Activated T-cell treated with anti-CD3 and anti-CD28 coated beads for 48 hours (primary cell): Measurements from ENCODE around the gene NKAIN2.
"Not testable (repeated sequence)": the region's sequence is repeated elsewhere in the genome, so short reads cannot be mapped to it uniquely, and the experiment has no call there.

Experiments
- DNase-seq: peaks from one replicate; pipeline ENCODE4 v3.0.0-alpha.2; 2020; ENCODE audit warnings: low read depth

NKAIN2 gene

DNA sequence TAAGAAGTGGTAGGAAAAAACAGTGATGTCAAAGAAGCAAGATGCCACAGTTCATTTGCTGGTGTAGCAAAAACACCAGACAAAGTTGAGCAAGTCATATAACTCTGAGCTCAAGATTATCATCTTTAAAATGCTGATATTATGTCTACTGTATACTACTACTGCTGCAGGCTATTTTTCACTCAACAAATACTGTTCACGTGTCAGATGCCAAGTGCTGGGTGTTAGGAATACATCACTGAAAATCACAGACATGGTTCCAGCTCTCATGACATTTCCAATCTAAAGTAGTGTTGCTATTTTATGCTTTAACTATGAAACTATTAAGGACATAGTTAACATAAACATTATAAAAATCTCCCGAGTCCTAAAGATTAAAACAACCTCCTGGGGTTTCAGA lies 163.0 kb downstream of the NKAIN2 start:
- no peak for DNase-seq

DNA sequence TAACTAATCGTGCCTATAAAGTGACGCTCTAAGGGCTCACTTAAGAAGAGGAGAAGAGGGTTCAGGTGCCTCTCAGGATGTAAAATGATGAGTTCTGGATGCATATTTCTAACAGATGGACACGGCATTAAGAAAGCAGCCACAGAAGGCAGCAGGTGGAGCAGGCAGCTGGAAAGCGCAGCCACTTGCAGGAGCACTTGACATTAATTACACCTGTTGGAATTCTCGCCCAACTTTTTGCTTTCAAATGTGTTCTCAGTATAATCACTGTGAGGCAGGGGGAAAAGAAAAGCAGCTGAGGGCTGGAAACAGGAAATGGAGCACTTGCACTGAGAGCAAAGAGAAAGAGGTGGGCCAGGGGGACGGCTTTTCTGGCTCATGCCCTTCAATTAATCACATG lies 164.2 kb downstream of the NKAIN2 start:
- no peak for DNase-seq

DNA sequence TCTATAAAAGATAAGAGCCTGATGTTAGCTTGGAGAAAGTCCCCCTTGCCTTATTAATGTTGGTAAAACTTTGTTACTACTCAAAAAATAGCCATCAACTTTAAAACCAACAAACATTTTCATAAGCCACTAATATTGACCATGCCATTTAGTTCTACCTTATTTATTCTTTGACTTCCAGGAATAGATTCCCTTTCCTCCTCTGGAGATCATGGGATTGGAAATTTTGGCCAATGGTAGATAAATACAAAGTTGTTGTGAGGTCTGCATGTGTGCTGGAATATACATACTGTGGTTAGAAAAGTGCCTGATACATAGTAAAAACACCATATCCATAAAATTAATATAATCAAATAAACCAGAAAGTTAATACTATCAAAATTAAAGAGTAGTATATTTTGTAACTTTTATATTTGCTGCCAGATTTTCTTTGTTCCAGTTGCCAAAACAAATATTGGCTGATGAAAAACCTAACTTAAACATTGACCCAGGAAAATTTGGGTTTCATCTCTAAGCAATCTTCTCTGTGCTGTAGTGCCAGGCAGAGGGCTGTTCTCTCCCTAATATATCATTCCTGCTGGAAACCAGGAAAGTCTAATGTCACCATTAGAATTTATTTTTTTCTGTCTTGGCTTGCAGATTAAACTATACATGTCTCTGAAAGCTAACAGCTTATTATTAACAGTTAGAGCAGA lies 169.1 kb downstream of the NKAIN2 start:
- no peak for DNase-seq

DNA sequence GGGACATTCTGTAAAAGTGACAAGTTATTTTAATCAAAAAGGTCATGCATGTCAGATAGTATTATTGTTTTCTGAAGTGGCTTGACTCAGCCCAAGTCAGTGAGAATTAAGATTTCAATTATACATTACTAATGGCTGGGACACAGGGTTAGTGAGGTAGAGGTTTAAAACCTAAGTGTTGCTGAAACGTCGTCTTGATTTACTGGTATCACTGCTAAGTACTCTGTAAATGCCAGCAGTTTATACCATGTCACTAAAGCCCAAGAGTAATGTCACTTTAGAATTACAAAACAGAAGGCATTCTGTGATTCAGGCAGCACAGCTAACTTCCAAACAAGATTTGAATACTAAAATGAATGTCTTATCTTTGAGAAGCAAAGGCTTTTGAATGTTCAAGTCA lies 176.6 kb downstream of the NKAIN2 start:
- no peak for DNase-seq

DNA sequence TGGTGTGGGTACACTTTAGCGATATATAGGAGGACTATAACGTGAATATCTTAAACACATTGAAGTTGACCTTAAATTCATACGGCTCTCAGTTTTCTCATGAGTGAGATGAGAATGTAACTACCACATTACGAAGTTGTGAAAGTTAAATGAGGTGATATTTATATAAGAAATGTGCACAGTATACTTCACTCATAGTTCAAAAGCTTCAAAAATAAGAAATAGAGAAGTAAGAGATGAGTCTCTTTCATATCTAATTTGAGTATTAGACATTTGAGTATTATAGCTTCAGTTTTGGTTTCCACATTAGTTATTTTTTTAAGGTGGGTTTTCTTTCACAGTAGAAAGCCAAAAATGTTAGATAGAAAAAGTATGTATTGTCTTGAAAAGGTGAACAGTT lies 183.3 kb downstream of the NKAIN2 start:
- DNase-seq: no peak

DNA sequence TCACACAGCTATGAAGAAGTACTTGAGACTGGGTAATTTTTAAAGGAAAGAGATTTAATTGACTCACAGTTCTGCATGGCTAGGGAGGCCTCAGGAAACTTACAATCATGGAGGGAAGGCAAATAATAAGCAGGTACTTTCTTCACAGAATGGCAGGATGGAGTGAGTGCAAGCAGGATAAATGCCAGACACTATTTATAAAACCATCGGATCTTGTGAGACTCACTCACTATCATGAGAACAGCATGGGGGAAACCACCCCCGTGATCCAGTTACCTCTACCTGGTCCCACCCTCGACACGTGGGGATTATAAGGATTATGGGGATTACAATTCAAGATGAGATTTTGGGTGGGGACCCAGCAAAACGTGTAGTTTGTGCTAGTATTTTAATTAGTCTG lies 186.3 kb downstream of the NKAIN2 start:
- not testable (repeated sequence) for DNase-seq

DNA sequence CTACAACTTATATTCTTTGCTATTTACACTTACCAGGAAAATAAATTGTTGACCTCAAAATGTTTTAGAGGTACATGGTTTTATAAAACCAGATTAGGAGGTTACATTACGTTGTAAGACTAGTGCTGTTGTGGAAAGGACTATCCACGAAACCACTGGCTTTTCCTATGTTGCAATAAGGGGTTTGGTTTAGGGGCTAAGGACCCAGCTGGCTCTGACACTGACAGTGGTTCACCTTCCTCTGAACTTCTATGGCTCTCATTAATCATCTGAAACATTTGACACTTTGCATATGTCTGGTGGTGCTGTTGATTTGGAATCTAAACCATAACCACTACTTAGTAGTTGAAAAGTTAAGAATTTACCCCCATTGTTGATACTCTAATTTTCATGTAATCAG lies 186.7 kb downstream of the NKAIN2 start:
- DNase-seq: no peak

DNA sequence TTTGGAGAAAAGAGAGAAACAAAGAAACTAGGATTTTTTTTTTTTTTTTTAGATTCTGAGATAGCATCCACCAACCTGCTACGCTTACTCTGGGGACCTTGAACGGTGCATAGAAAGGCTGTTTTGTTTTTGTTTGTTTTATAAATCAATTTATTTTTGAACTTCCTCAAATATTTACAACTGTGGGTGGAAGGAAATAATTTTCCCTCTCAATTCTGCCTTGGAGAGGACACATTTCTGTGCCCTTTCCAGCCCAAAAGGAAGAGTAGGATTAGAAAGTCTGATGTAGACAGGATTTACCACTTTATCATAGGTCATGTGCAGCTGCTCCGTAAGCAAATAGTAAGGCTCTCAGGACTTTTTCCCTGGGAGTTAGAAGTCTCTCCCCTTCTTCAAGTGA lies 190.5 kb downstream of the NKAIN2 start:
- no peak for DNase-seq

DNA sequence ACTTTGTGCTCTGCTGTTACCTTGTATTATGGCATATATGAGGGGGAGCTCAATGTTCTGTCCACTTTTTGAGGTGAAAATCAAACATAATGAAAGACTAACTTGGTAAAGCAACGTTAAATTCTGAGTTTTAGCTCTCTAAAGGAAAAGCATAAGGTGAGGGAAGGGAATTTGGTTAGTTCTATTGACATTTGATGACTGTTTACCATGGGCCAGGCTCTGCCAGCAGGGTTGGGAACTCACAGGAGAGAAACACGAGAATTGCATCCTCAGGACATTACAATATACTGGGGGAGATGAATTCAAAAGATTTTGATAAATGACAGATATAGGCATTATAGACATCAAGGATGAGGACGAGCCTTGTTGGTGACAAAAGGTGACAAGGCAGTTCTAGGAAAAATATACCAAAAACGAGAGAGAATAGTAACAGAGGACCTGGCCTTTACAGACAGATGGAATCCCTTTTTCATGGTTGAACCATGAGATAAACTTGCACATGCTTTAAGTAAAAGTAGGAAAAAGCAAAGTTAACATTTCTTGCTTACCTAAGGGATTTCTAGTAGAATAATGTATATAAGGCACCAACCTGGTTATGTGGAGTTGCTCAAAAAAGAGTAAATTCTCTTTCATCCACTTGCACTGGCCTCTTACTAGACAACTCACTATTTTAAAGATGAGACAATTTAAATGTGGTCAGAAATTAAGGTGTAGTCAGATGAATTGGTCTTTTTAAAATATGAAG lies 191.4 kb downstream of the NKAIN2 start:
- no peak for DNase-seq

DNA sequence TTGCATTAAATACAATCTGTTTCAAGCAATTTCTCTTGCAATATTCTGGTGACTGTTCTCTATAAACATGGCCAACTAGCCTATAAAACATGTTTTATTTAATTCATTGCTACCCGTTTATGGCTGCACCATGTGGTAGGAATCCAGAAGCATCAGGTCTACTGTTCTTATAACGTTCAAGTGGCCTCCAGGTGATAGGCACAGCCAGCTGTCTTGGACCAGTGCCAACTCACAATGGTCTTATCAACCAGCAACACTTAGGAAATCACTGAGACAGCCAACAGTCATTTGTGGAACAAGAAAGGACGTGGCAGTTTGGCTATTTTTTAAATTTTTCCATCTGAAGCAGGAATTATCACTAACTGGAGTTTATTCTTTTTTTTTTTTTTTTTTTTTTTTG lies 193.6 kb downstream of the NKAIN2 start:
- no peak for DNase-seq

DNA sequence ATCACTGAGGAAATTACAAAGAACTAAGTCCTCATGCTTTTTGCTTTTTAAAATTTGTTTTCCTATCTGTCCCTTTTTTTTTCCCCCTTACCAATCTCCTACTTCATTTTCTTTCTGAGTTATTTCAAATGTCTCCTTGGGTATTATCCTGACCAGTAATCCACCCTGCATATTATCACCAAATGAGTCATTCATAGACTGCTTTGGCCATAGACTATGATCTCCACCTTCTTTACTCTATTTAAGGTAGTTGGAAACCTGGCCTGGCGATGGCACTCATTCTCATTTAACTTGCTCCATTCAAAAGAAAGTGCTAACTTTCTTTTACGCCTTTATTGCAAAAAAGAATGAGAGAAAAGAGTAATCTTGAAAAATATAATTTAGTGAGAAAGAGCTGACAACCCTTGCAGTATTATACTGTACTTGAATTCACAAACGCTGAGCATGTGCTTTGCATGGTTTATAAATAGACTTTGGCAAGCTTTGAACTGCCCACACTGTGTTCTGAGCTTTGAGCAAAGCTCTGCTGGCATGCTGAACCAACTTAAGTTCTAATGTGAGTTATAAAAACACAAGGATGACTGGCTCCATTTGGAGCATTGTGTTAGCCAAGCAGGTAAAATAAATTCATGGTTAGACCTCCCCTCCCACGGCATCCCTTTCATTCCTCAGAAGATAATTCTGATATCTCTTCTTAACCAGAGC lies 198.9 kb downstream of the NKAIN2 start:
- no peak for DNase-seq

DNA sequence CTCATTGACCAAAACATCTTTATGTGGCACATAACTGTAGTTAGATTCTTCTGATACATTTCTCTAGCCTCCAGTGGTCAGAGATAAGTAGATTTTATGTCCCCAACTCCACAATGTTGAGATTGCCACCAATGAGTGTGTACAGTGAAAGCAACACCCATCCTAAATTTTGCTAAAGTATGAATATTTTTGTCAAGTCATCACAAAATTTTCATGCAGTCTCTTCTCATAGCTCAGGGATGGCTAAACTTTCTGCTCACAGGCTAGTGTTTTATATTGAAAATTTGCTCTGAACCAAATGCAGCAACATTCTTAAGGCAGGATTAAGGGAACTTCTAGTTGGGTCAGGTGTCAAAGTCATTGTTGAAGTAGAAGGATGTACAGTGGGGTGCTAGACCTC lies 203.6 kb downstream of the NKAIN2 start:
- no peak for DNase-seq

DNA sequence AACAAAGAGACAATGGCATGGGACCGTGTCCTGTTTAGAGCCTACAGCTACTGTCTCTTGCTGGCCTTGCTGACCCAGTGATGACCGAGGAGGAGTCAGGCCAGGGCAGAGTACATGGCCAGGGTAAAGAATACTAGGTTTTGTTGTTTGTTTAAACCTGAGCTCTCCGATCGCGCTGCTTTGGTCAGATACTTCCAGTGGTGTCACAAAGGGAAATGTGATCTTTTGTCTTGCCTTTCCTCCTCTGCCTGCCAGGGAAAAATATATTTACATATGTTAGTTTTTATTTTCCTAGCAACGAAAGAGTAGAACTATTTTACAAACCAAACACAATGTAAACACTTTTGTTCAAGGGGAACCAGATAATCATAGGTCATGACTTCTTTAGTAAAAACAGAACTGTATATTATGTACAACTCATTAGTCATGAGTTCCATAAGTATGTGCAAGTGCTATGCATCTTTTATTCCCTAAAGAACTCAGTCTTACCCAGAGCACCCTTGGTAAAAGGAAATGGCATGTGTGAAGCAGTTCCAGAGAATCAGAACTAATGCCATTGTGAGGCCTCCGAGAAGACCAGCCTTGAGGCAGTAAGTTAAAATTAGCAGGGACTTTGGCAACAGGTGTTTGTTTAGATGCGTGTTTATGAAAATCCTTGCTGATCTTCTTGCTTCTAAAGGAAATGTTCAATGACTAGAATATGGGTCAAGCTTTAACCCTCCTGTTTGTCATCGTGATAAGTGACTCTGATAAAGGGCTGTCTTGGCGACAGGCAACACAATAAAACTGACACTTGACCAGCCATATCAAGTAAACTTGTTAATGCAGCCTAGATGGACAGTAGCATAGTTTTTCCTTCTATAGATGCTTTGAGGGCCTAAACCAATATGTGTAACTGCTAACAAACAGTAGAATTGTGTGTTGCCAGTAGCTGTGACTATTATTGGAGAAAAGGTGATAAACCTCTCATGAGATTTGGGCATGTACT lies 204.6 kb downstream of the NKAIN2 start:
- no peak for DNase-seq

DNA sequence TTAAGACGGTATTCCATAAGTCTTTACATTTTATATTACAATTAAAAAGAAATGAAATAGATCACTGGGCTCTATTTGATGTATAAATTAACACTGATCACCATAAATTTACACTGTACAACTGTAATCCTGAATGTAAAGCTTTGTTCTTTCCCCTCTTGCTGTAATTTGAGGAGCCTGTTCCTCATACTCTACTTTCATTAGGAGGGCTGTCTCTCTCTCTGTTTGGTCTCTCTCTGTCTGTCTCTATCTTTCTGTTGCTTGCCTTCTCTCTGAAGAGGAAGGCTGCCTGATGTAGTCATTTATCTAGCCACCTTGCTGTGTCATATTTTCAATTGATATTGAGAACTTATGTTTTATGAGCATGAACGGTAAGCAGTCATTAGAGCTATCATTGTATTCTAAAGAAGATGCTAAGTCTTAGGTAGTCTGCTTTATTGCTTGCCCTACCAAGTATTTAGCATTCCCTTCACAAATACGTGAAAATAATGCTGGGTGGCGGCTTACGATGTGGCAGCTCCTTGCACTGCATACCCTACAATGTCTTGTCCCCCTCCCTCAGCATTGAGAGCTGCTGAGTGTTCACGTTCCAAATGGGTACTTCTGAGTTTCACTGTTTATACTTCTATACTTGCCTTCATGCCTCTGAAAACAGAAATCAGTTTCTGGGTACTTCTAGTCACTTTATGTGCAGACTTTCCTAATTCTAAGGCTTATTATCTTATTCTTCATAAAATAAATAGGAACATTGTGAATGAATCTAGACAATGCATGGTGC lies 205.5 kb downstream of the NKAIN2 start:
- no peak for DNase-seq

DNA sequence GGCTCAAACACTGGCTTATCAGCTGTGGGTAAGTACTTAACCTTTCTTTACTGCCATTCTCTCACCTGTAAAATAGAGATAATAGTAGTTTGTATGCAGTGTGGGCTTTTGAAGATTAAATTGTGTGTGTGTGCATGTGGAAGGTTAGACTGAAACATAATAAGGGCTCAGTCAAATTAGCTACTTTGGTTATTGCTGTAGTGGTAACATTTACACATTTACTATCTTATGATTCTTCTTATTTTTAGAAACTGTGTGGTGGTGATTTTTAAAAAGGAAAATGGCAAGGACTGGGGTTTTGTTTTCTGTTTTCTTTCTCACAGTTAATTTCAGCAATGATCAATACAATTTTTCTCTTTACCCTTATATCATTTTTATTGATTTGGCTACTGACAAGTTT lies 206.9 kb downstream of the NKAIN2 start:
- no peak for DNase-seq

DNA sequence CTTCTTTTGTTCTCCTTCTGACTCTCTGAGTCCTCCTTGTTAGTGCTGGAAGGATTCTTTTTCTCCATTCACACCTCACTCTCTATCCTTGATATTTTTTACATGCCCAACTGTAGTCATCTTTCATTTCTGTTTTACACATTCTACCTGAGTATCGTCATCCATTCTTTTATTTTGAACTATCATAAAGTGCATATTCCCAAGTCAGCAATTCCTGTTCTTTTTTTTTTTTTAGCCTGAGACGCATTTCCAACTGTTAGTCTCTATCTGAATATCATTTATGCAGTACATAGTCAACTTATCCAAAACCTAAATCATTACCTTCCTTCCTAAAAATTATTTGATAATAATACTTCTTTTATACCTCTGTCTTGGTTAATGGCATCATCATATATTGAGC lies 207.5 kb downstream of the NKAIN2 start:
- DNase-seq: no peak

DNA sequence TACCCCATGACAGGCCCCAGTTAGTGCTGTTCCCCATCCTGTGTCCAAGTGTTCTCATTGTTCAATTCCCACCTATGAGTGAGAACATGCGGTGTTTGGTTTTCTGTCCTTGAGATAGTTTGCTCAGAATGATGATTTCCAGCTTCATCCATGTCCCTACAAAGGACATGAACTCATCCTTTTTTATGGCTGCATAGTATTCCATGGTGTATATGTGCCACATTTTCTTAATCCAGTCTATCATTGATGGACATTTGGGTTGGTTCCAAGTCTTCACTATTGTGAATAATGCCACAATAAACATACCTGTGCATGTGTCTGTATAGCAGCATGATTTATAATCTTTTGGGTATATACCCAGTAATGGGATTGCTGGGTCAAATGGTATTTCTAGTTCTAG lies 218.4 kb downstream of the NKAIN2 start:
- DNase-seq: not testable (repeated sequence)

DNA sequence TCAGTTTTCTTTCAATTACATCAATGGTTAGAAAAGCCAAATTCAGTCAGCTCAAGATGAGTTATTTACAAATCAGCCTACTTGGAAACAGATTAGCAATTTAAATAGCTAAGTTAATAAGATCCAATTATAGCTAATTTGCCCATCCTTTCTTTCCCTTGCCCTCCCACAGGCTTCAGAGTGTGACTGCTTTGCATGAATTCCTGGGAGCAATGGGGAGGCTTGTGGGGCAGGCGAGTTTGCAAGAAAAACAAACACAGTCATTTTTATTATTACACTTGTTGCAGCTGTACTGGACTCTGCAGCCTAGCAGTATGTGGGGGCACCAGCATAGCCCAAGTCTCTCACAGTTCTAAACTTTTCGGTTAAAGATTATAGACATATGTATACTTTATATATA lies 219.0 kb downstream of the NKAIN2 start:
- no peak for DNase-seq

DNA sequence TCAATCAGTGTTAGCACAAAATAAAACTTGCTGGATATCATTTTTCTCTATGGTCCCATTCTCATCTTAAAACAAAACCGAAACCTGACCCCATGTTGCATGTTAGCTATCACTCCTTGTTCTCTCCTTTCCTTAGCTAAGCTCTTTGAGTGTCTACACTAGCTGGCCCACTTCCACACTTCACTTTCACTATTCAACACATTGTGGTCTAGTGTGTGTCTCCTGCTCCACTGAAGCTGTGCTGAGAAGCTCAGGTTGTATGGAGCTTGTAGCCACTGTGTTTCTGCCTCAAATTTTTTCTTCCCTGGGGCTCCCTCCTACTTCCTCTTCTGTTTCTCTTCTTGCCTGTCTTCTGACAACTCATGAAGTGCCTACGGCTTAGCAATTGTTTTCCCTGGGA lies 223.0 kb downstream of the NKAIN2 start:
- DNase-seq: no peak

DNA sequence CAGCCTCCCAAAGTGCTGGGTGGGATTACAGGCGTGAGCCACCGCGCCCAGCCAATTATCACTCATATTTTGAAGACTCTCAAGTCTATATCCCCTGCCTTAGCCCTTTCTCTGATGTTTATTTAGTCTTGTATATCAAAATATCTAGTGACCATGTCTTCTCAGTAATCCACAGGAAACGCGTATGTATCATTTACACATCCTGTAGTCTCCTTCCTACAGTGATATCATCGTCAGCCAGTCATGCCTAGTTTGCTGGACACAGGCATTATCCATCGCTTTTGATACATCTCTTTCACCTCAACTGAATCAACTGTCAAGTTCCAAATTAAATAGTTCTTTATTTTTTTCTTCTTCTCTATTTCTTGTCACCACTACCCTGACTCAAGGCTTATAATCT lies 223.7 kb downstream of the NKAIN2 start:
- DNase-seq: no peak

DNA sequence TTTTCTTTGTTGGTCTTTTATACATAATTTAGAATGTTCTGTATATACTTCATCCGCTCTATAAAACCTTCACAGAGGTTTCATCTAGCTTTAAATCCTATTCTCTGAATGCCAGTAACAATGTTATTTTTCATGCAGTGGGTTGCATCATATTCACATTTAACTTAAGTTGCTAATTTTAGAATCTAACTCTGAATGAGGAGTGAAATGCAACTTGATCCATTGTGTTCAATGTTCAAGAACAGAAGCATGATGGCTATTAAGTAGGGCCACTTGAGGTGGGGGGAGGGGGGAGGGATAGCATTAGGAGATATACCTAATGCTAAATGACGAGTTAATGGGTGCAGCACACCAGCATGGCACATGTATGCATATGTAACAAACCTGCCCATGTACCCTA lies 224.5 kb downstream of the NKAIN2 start:
- DNase-seq: no peak
